Epithelial cell of esophagus (primary cell): ENCODE results near the gene NT5DC3.

Experiments used
- DNase-seq: peaks from one replicate; pipeline ENCODE4 v3.0.0; 2010; ENCODE audit warnings: low read depth
- H3K4me3 ChIP-seq: 2 replicates; pipeline ENCODE4 v1.5.1; 2011; ENCODE audit warnings: mild to moderate bottlenecking, low read length, control low read depth
- TF ChIP-seq, protein P1 (sequence below): IDR thresholded peaks from 2 replicates; pipeline ENCODE4 v1.5.1; 2011; ENCODE audit warnings: low read depth, mild to moderate bottlenecking, low read length, control low read depth, inconsistent platforms; ENCODE audit not compliant: insufficient read depth; ENCODE audit errors: missing control alignments

Gene NT5DC3

DNA sequence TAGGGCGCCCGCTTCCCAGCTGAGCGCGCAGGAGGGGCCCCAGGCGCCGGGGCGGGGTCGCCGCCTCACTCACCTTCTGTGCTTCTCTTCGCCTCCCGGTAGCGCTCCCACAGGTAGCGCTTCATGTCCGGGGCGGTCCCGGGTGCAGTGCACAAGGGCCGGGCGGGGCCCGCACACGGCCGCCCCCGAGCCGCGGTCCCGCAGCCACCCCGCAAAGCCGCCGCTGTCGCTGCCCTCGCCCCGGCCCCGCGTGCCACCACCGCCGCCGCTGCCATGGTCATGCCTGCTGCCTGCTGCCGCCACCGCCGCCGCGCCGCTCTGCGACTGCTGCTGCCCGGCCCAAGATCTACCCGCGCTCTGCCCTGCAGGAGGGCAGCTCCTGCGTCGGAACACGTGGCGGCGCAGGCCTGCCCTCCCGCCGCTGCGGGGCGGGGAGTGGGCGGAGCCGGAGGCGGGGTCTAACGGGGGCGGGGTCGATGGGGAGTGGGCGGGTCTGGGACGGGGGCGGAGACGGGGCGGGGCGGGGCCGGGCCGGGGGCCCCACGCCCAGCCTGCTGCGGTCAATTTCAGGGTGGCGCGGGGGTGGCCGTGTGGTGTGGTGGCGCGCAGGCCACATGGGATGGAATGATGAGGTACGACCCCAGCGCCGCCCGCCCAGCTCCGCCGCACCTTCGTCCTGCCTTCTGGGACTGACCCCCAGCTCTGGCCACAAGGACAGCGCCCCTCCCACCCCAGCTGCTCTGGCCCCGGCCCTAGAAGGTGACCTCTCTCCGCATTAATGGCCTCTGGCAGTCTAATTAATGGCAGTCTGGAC is at the start of gene NT5DC3:
TSS of gene NT5DC3 (minus strand) at position 359 of the 814 bp plus-strand sequence. CDS start at position 281, 78 bp downstream.
- TF ChIP-seq, protein P1, sequence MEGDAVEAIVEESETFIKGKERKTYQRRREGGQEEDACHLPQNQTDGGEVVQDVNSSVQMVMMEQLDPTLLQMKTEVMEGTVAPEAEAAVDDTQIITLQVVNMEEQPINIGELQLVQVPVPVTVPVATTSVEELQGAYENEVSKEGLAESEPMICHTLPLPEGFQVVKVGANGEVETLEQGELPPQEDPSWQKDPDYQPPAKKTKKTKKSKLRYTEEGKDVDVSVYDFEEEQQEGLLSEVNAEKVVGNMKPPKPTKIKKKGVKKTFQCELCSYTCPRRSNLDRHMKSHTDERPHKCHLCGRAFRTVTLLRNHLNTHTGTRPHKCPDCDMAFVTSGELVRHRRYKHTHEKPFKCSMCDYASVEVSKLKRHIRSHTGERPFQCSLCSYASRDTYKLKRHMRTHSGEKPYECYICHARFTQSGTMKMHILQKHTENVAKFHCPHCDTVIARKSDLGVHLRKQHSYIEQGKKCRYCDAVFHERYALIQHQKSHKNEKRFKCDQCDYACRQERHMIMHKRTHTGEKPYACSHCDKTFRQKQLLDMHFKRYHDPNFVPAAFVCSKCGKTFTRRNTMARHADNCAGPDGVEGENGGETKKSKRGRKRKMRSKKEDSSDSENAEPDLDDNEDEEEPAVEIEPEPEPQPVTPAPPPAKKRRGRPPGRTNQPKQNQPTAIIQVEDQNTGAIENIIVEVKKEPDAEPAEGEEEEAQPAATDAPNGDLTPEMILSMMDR, result no peak
- H3K4me3 ChIP-seq, result peak within 1 kb of the TSS; percentile 76
- DNase-seq, result peak; percentile 91

DNA sequence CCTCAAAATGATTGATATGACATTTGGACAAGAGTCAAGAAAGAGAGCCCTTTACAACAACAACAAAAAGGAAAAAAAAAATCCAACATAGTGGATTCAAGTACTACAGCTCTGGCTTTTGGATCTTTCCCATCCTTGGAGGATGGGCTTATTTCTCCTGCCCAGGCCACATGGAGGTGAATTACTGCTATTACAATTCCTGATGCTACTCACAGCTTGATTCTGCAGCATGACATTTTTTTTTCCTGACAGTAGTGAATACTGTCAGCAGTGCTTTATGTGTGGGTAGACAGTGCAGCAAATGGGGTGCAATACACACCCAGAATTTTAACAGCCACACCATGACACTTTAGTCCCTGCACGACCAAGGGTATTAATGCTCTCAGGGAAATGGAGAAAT is 46.7 kb upstream of the NT5DC3 start:
- TF ChIP-seq, protein P1, result no peak
- DNase-seq, result no peak
- H3K4me3 ChIP-seq, result no peak overlapping the region

DNA sequence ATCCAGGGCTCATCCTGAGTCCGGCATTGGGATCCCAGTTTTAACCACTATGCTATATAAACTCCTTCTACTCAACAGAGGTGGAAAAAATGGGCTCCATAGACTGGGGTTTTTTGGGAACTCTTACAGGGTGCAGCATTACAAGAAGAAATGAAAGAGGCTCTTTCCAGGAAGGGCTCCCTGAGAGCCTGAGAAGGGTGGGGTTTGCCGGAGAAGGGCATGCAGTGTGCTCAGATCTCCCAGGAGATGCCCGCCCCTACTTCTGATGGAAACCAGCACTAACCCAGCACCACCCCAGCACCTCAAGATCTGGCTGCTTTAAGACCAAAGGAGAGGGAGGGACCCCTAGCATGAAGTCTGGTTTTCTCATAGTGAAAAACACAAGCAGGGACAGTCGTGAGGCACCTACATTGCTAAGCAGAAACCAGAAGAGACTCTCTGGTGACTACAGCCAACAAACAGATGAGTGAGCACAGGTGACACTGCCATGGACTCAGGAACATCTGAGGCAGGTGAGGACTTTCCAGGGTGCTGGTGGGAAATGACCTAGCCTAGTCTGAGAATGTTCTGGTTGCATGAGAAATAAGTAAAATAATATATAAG is 45.3 kb upstream of the NT5DC3 start:
- TF ChIP-seq, protein P1, result no peak
- DNase-seq, result no peak
- no peak overlapping the region for H3K4me3 ChIP-seq

DNA sequence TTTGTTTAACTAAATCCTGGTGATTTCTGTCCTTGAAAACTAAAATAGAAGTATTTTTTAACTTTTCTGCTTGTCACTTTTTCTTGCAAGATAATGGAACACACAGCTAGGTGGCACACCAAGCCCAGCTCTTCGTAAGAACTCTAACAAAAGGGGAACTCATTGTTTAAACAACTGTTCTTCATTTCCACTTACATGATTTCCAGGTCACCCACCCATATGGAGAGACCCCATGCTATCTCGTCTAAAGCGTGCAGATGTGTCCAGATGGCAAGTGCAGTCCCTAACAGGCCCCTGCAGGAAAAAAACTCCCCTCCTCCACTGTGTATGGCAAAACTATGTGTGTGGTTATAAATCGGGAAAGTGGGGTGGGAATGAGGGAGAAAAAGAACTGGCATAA is 43.3 kb upstream of the NT5DC3 start:
- H3K4me3 ChIP-seq, result no peak overlapping the region
- TF ChIP-seq, protein P1, result peak; percentile 63
- DNase-seq, result peak; percentile 71

DNA sequence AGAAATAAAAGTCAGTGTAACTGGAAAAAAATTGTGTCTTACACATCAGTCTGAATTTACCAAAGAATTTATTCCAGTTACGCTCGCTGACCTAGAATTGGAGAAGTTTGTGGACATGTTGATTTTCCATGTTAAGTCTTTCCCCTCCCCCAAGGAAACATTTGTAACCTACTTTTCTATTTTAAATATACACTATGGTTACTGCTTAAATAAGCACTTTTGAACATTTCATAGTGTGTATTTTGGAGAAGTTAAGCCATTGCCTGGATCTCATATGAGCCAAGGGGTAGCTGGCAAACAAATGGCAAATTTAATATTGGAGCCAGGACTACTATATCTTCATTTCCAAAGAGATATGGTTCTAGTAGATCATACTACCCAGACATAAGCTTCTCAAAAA is 42.9 kb upstream of the NT5DC3 start:
- DNase-seq, result no peak
- TF ChIP-seq, protein P1, result no peak
- H3K4me3 ChIP-seq, result no peak overlapping the region

DNA sequence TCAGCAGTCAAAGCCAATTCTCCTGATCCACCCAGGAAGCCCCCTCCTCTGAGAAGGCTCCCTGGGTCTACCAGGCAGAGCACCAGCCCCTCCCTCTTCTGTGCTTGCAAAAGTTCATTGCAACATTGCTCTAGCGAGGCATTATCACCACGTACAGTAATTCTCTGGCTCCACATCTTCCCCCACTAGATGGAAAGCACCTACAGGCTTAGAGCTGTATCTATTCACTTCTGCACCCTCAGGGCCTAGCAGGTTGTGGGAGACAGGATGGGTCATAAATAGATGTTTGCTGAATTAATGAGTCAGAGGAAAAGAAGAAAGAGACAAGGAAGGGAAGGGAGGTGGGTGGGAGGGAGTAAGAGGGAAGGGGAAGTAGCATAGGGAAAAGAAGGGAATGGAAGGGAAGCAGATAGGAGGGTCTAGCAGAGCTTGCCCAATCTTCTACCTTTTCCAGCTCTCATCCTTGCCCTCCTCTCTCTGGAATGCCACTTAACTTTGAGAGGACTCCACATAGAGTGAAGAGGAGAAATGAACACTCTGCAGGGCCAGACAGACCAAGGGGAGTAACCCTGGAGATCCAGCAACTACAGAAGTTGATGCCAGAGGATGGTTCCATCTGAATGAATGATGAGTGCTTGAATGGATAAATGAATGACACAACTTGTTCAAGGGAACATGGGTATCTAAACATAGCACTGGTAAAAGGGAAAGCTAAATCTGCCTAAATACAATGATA is 42.0 kb upstream of the NT5DC3 start:
- H3K4me3 ChIP-seq, result no peak overlapping the region
- peak; percentile 88 for DNase-seq
- TF ChIP-seq, protein P1, result no peak
